Measurements from ENCODE around the gene RNU6-9.
"Not testable (repeated sequence)": the region's sequence is repeated elsewhere in the genome, so short reads cannot be mapped to it uniquely, and the experiment has no call there.

RNU6-9 gene

GRCh38 chr19:885536-886224, 7.6 kb upstream of the RNU6-9 start:
- TF ChIP-seq, protein P1, sequence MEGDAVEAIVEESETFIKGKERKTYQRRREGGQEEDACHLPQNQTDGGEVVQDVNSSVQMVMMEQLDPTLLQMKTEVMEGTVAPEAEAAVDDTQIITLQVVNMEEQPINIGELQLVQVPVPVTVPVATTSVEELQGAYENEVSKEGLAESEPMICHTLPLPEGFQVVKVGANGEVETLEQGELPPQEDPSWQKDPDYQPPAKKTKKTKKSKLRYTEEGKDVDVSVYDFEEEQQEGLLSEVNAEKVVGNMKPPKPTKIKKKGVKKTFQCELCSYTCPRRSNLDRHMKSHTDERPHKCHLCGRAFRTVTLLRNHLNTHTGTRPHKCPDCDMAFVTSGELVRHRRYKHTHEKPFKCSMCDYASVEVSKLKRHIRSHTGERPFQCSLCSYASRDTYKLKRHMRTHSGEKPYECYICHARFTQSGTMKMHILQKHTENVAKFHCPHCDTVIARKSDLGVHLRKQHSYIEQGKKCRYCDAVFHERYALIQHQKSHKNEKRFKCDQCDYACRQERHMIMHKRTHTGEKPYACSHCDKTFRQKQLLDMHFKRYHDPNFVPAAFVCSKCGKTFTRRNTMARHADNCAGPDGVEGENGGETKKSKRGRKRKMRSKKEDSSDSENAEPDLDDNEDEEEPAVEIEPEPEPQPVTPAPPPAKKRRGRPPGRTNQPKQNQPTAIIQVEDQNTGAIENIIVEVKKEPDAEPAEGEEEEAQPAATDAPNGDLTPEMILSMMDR (IDR thresholded peaks at IDR 0.05; ENCODE audit: borderline replicate concordance, control extremely low read depth, extremely low read depth, insufficient read depth, missing control alignments), result no peak
- in situ Hi-C loops (cut with MboI; ENCODE audit: low sequenced_read_pairs, unreplicated experiment), result no loop called here

DNA sequence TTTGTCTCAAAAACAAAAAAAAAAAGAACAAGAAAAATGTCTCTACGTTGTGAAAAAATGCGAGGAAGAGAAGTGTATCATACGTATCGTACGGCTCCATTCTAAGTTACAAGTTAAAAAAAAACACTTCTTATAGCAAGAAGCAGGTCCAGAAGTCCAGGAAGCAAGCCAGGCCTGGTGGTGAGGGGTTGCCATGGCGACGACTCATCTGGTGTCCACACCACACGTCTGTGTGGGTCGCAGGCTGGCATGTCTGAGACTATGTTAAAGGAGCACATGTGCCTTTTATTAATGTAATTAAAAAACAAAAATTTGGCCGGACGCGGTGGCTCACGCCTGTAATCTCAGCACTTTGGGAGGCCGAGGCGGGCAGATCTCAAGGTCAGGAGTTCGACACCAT, 6.2 kb upstream of the RNU6-9 start:
- DNase-seq (ENCODE audit: low spot score), result no peak
- in situ Hi-C loops (cut with MboI; ENCODE audit: low sequenced_read_pairs, unreplicated experiment), result no loop called here
- TF ChIP-seq, protein P1 (IDR thresholded peaks at IDR 0.05; ENCODE audit: borderline replicate concordance, control extremely low read depth, extremely low read depth, insufficient read depth, missing control alignments), result no peak

More at GRCh38 chr19:885536-886224, 7.6 kb upstream of the RNU6-9 start:
- no peak for DNase-seq (ENCODE audit: low spot score)

- TF ChIP-seq, protein P1 (IDR thresholded peaks at IDR 0.05; ENCODE audit: borderline replicate concordance, control extremely low read depth, extremely low read depth, insufficient read depth, missing control alignments), result no peak
- in situ Hi-C loops (cut with MboI; ENCODE audit: low sequenced_read_pairs, unreplicated experiment), result no loop called here
- no peak for DNase-seq (ENCODE audit: low spot score)
These were observed 5.7 kb upstream of the RNU6-9 start for GRCh38 chr19:887599-887998.

- TF ChIP-seq, protein P1 (IDR thresholded peaks at IDR 0.05; ENCODE audit: borderline replicate concordance, control extremely low read depth, extremely low read depth, insufficient read depth, missing control alignments), result no peak
- DNase-seq (ENCODE audit: low spot score), result no peak
- in situ Hi-C loops (cut with MboI; ENCODE audit: low sequenced_read_pairs, unreplicated experiment), result no loop called here
These were observed 4.5 kb upstream of the RNU6-9 start for GRCh38 chr19:888581-889385.

DNA sequence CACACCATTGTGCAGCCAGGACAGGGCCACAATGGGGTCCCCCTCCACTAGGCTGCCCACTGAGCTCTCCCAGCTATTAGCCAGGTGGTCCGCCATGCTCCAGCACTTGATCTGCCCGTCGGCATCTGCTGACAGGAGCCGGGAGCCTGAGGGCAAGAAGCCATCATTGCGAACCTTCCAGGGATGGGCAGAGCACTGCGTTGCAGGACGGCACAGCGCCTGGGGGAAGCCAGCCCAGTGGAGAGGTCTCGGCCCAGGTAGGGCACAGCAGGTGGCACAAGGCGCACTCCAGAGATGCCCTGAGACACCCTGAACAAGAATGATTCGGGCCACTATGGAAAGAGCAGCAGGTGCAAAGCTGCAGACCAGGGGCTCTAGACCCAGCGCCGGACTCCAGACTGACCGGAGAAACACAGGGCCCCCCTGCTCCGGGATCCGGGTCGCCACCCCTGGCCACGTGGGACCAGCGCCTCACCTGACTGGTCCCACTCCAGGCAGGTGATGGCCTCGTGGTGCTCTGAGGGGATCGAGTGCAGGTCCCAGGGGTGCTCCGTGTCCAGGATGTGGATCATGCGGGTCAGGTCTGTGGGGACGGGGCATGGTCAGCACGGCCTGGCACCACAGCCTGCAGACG, 3.5 kb upstream of the RNU6-9 start:
- no peak for DNase-seq (ENCODE audit: low spot score)
- in situ Hi-C loops (cut with MboI; ENCODE audit: low sequenced_read_pairs, unreplicated experiment), result no loop called here
- TF ChIP-seq, protein P1 (IDR thresholded peaks at IDR 0.05; ENCODE audit: borderline replicate concordance, control extremely low read depth, extremely low read depth, insufficient read depth, missing control alignments), result no peak

- TF ChIP-seq, protein P1 (IDR thresholded peaks at IDR 0.05; ENCODE audit: borderline replicate concordance, control extremely low read depth, extremely low read depth, insufficient read depth, missing control alignments), result no peak
- DNase-seq (ENCODE audit: low spot score), result no peak
- in situ Hi-C loops (cut with MboI; ENCODE audit: low sequenced_read_pairs, unreplicated experiment), result no loop called here
These were observed 2.5 kb upstream of the RNU6-9 start for GRCh38 chr19:890831-891230.

- in situ Hi-C loops (cut with MboI; ENCODE audit: low sequenced_read_pairs, unreplicated experiment); DNase-seq (ENCODE audit: low spot score): not testable (repeated sequence)
These were observed 1.7 kb upstream of the RNU6-9 start for GRCh38 chr19:891421-892200.

Measured in GM13976 (cell line).